PC-9 (cell line): ENCODE results near the gene DGKK. TPM values are rescaled to one million over a fixed set of nuclear protein-coding genes. Genes with fewer than 3 reads are reported as not detected.

Experiments
- BruUV-seq: library from RNA; stranded (reverse); fragments of 400-500 nt; replicated peaks from 2 replicates; lab custom pipeline; 2021; lab: Mats Ljungman, UMichigan
- CTCF ChIA-PET: fragments of 300-600 bp; sonication (Branson Sonifier 250); formaldehyde crosslinking; loops from one replicate; lab custom pipeline; 2022; ENCODE audit warnings: antibody characterized with exemption; lab: Charles Lee
- POLR2A ChIA-PET: fragments of 300-600 bp; sonication (Branson Sonifier 250); formaldehyde crosslinking; loops from one replicate; lab custom pipeline; 2022; ENCODE audit warnings: antibody characterized with exemption; ENCODE audit not compliant: unreplicated experiment; lab: Charles Lee
- DNase-seq, 2 experiments: peaks; one replicate each; pipeline versions ENCODE4 v3.0.0 to v3.0.0-alpha.2; 2015 to 2022; ENCODE audit warnings: mixed read lengths in 1 of 2
- H2AFZ ChIP-seq: fragments of 200-600 bp; sonication (generic); 2 replicates; pipeline ENCODE4 v1.8.1; 2017; ENCODE audit warnings: antibody characterized with exemption
- H3F3A ChIP-seq: fragments of 200-600 bp; sonication (generic); 2 replicates; pipeline ENCODE4 v1.8.1; 2017; ENCODE audit warnings: antibody characterized with exemption, mild to moderate bottlenecking, low read depth; ENCODE audit not compliant: insufficient read depth
- H3K27ac ChIP-seq: fragments of 200-600 bp; sonication (generic); 2 replicates; pipeline ENCODE4 v1.6.1; 2016; ENCODE audit warnings: mixed run types
- H3K27me3 ChIP-seq: fragments of 200-600 bp; sonication (generic); 2 replicates; pipeline ENCODE4 v1.6.1; 2016; ENCODE audit warnings: low read depth, mixed run types; ENCODE audit not compliant: insufficient read depth
- H3K36me3 ChIP-seq: fragments of 200-600 bp; sonication (generic); 2 replicates; pipeline ENCODE4 v1.6.1; 2016; ENCODE audit warnings: low read depth, mixed run types
- H3K4me1 ChIP-seq: fragments of 200-600 bp; sonication (generic); replicated peaks from 2 replicates; pipeline ENCODE4 v1.6.1; 2016; ENCODE audit warnings: mixed run types; ENCODE audit not compliant: insufficient read depth
- H3K4me2 ChIP-seq: fragments of 200-600 bp; sonication (generic); 2 replicates; pipeline ENCODE4 v1.6.1; 2017; ENCODE audit warnings: mixed run types
- H3K4me3 ChIP-seq: fragments of 200-600 bp; sonication (generic); 2 replicates; pipeline ENCODE4 v1.6.1; 2016; ENCODE audit warnings: mixed run types
- H3K79me2 ChIP-seq: fragments of 200-600 bp; sonication (generic); 2 replicates; pipeline ENCODE4 v1.6.1; 2017; ENCODE audit warnings: low read depth, mixed run types
- H3K9me2 ChIP-seq: fragments of 200-600 bp; sonication (generic); 2 replicates; pipeline ENCODE4 v1.8.1; 2017; ENCODE audit warnings: mild to moderate bottlenecking; ENCODE audit not compliant: insufficient read depth
- H3K9me3 ChIP-seq: fragments of 200-600 bp; sonication (generic); 2 replicates; pipeline ENCODE4 v1.8.1; 2016; ENCODE audit warnings: low read depth; ENCODE audit not compliant: insufficient read depth
- H4K20me1 ChIP-seq: fragments of 200-600 bp; sonication (generic); 2 replicates; pipeline ENCODE4 v1.8.1; 2017; ENCODE audit not compliant: insufficient read depth
- EZH2 ChIP-seq: fragments of 200-600 bp; sonication (generic); IDR thresholded peaks from 2 replicates; pipeline ENCODE4 v1.8.0; 2017; ENCODE audit warnings: antibody characterized with exemption, low read depth
- intact Hi-C: fragments of 100-400 bp; cut with micrococcal nuclease; formaldehyde crosslinking; loops from one replicate; pipeline ENCODE4 v1.10.0; 2022; ENCODE audit not compliant: unreplicated experiment
- total RNA-seq: library from RNA; stranded (reverse); gene quantifications from 2 replicates; pipeline ENCODE4 v1.2.3, GENCODE V29; 2021
- TF ChIP-seq, protein P1 (sequence below): fragments of 200-600 bp; sonication (generic); conservative IDR thresholded peaks from 2 replicates; pipeline ENCODE4 v1.6.1; 2017; ENCODE audit warnings: mixed run types, antibody characterized with exemption, mild to moderate bottlenecking, moderate library complexity

Gene DGKK
- total RNA-seq, 1 experiment from 2014 or later = not detected

GRCh38 chrX:50436797-50437196, 33.8 kb downstream of the DGKK start:
- BruUV-seq = no TSS peak
- H3K4me1 ChIP-seq = no peaks in the 10 kb centered on the region
- H3F3A ChIP-seq = no peaks in the 10 kb centered on the region
- CTCF ChIA-PET = no interaction called here
- H3K79me2 ChIP-seq = no peaks in the 10 kb centered on the region
- no peaks in the 10 kb centered on the region for H3K27me3 ChIP-seq
- no peaks in the 10 kb centered on the region for H3K36me3 ChIP-seq
- no peak overlapping the region for H3K27ac ChIP-seq
- no peaks in the 10 kb centered on the region for H3K9me3 ChIP-seq
- H2AFZ ChIP-seq = no peak overlapping the region
- no peaks in the 10 kb centered on the region for H4K20me1 ChIP-seq
- intact Hi-C loops = no loop called here
- no peak for DNase-seq
- POLR2A ChIA-PET = no interaction called here
- H3K4me3 ChIP-seq = no peak overlapping the region
- no peak overlapping the region for H3K4me2 ChIP-seq
- TF ChIP-seq, protein P1, sequence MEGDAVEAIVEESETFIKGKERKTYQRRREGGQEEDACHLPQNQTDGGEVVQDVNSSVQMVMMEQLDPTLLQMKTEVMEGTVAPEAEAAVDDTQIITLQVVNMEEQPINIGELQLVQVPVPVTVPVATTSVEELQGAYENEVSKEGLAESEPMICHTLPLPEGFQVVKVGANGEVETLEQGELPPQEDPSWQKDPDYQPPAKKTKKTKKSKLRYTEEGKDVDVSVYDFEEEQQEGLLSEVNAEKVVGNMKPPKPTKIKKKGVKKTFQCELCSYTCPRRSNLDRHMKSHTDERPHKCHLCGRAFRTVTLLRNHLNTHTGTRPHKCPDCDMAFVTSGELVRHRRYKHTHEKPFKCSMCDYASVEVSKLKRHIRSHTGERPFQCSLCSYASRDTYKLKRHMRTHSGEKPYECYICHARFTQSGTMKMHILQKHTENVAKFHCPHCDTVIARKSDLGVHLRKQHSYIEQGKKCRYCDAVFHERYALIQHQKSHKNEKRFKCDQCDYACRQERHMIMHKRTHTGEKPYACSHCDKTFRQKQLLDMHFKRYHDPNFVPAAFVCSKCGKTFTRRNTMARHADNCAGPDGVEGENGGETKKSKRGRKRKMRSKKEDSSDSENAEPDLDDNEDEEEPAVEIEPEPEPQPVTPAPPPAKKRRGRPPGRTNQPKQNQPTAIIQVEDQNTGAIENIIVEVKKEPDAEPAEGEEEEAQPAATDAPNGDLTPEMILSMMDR = no peak
- no peak for TF ChIP-seq EZH2
- no peaks in the 10 kb centered on the region for H3K9me2 ChIP-seq

DNA sequence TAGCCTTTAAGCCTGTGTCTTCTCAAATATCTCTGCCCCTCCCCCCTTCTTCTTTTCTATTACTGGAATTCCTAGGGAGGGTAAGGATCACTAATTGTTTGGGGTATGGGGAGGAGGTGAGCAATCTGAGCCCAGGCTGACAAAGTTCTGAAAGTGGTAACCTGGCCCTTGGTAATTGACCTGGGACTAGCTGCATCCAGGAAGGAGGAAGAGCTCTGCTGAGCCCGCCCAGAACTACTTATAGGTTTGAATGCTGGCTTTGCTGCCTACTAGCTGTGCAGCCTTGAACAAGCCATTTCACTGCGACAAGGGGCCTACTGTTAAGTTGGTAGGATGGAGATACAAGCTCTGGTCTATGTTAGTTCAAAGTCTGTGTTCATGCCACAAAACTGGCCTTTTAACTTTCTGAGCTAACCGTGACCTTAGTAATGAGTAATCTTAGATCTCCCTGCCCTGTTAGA, 37.8 kb downstream of the DGKK start:
- Histone ChIP-seq H2AFZ (no peak overlapping the region), H3K9me3 (no peaks in the 10 kb centered on the region), H3F3A (no peaks in the 10 kb centered on the region), H4K20me1 (no peaks in the 10 kb centered on the region), H3K27me3 (no peaks in the 10 kb centered on the region), H3K27ac (no peak overlapping the region), H3K4me3 (no peak overlapping the region), H3K4me2 (no peak overlapping the region), H3K79me2 (no peaks in the 10 kb centered on the region), H3K9me2 (no peaks in the 10 kb centered on the region), H3K4me1 (no peaks in the 10 kb centered on the region), H3K36me3 (no peaks in the 10 kb centered on the region)
- DNase-seq = no peak
- ChIA-PET POLR2A (no interaction called here), CTCF (no interaction called here)
- intact Hi-C loops = no loop called here
- BruUV-seq = no TSS peak
- TF ChIP-seq EZH2 = no peak
- TF ChIP-seq, protein P1 = no peak

GRCh38 chrX:50431623-50432022, 39.0 kb downstream of the DGKK start:
- DNase-seq = no peak
- TF ChIP-seq, protein P1 = no peak
- Histone ChIP-seq H3K79me2 (no peaks in the 10 kb centered on the region), H3K27ac (no peak overlapping the region), H3K9me2 (no peaks in the 10 kb centered on the region), H3K4me1 (no peaks in the 10 kb centered on the region), H4K20me1 (no peaks in the 10 kb centered on the region), H3K4me2 (no peak overlapping the region), H3K9me3 (no peaks in the 10 kb centered on the region), H3F3A (no peaks in the 10 kb centered on the region), H3K36me3 (no peaks in the 10 kb centered on the region), H3K4me3 (no peak overlapping the region), H3K27me3 (no peaks in the 10 kb centered on the region), H2AFZ (no peak overlapping the region)
- intact Hi-C loops = no loop called here
- no TSS peak for BruUV-seq
- CTCF ChIA-PET = no interaction called here
- POLR2A ChIA-PET = no interaction called here
